Measurements from ENCODE around the gene STRADA. TPM values are rescaled to one million over a fixed set of nuclear protein-coding genes. Genes with fewer than 3 reads are reported as not detected.

The STRADA gene
- total and polyA plus RNA-seq, 10 of the 15 experiments (the other 5 are each of a cell fraction or from before 2014, with no cell fraction given): 13.3 to 54.1 (median 44.0) TPM

- TF ChIP-seq CREB1 (IDR thresholded peaks at IDR 0.05; ENCODE audit: low read depth) (no peak), CEBPB (IDR thresholded peaks at IDR 0.05; ENCODE audit: borderline replicate concordance in 1 of 2, low read depth in 2 of 2, low read length in 2 of 2) (no peak), POLR2AphosphoS2 (IDR thresholded peaks at IDR 0.05; ENCODE audit: low read depth, low read length) (no peak), IRF5 (IDR thresholded peaks at IDR 0.05; ENCODE audit: borderline replicate concordance) (no peak), BCL3 (IDR thresholded peaks at IDR 0.05; ENCODE audit: borderline replicate concordance, insufficient read depth, low read depth, low read length, poor library complexity, severe bottlenecking) (no peak), PRDM15 (CRISPR knock-in tag; IDR thresholded peaks at IDR 0.05) (no peak), IRF3 (IDR thresholded peaks at IDR 0.05) (no peak), EED (IDR thresholded peaks at IDR 0.05; ENCODE audit: low read depth) (no peak)
- TF ChIP-seq, protein P1, sequence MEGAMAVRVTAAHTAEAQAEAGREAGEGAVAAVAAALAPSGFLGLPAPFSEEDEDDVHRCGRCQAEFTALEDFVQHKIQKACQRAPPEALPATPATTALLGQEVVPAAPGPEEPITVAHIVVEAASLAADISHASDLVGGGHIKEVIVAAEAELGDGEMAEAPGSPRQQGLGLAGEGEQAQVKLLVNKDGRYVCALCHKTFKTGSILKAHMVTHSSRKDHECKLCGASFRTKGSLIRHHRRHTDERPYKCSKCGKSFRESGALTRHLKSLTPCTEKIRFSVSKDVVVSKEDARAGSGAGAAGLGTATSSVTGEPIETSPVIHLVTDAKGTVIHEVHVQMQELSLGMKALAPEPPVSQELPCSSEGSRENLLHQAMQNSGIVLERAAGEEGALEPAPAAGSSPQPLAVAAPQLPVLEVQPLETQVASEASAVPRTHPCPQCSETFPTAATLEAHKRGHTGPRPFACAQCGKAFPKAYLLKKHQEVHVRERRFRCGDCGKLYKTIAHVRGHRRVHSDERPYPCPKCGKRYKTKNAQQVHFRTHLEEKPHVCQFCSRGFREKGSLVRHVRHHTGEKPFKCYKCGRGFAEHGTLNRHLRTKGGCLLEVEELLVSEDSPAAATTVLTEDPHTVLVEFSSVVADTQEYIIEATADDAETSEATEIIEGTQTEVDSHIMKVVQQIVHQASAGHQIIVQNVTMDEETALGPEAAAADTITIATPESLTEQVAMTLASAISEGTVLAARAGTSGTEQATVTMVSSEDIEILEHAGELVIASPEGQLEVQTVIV (IDR thresholded peaks at IDR 0.05; ENCODE audit: borderline replicate concordance, partially characterized antibody): no peak
Observed at GRCh38 chr17:63706336-63707082, 35.1 kb downstream of the STRADA start (continued).
